HG02763 (cell line): Measurements from ENCODE around the gene ZNF613.
"Not testable (repeated sequence)": the region's sequence is repeated elsewhere in the genome, so short reads cannot be mapped to it uniquely, and the experiment has no call there.

ENCODE experiments used
- ATAC-seq: cut with Tn5 transposase; IDR thresholded peaks from one replicate; pipeline ENCODE4 v1.9.1; 2021; ENCODE audit warnings: mild to moderate bottlenecking, moderate library complexity; ENCODE audit not compliant: unreplicated experiment

Gene ZNF613

GRCh38 chr19:51938936-51939335, 11.7 kb downstream of the ZNF613 start:
- no peak for ATAC-seq

GRCh38 chr19:51944798-51945552, 17.7 kb downstream of the ZNF613 start:
- no peak for ATAC-seq

GRCh38 chr19:51946602-51947001, 19.3 kb downstream of the ZNF613 start:
- ATAC-seq, result no peak

- no peak for ATAC-seq
Measured at GRCh38 chr19:51948975-51949374, 21.7 kb downstream of the ZNF613 start.

- ATAC-seq, result not testable (repeated sequence)
Measured at GRCh38 chr19:51957846-51958245, 30.6 kb downstream of the ZNF613 start.

- ATAC-seq, result no peak
Measured at GRCh38 chr19:51959791-51960190, 32.5 kb downstream of the ZNF613 start.

- ATAC-seq, result not testable (repeated sequence)
Measured at GRCh38 chr19:51960621-51961233, 33.5 kb downstream of the ZNF613 start.

GRCh38 chr19:51965583-51965982, 38.3 kb downstream of the ZNF613 start:
- no peak for ATAC-seq

- no peak for ATAC-seq
Measured at GRCh38 chr19:51970718-51971117, 43.4 kb downstream of the ZNF613 start.

- no peak for ATAC-seq
Measured at GRCh38 chr19:51971624-51972023, 44.4 kb downstream of the ZNF613 start.

GRCh38 chr19:51975787-51976186, 48.5 kb downstream of the ZNF613 start:
- not testable (repeated sequence) for ATAC-seq

GRCh38 chr19:51976852-51977251, 49.6 kb downstream of the ZNF613 start:
- no peak for ATAC-seq

GRCh38 chr19:51977346-51977745, 50.1 kb downstream of the ZNF613 start:
- ATAC-seq, result no peak

GRCh38 chr19:51978882-51979281, 51.6 kb downstream of the ZNF613 start:
- no peak for ATAC-seq

GRCh38 chr19:51980116-51980736, 53.0 kb downstream of the ZNF613 start:
- ATAC-seq, result no peak

GRCh38 chr19:51980926-51981325, 53.7 kb downstream of the ZNF613 start:
- ATAC-seq, result not testable (repeated sequence)

GRCh38 chr19:51983361-51983760, 56.1 kb downstream of the ZNF613 start:
- ATAC-seq, result no peak

GRCh38 chr19:51986309-51987291, 59.3 kb downstream of the ZNF613 start, which contains the start of gene ZNF350:
TSS of gene ZNF350 (minus strand) at chr19:51986840. CDS start at chr19:51974360, 12,480 bp downstream.
- ATAC-seq, result peak; percentile 89

- no peak for ATAC-seq
Measured at GRCh38 chr19:51993422-51993821, 66.2 kb downstream of the ZNF613 start.

GRCh38 chr19:51994048-51994644, 66.9 kb downstream of the ZNF613 start:
- ATAC-seq, result no peak
